A673 (cell line): Measurements from ENCODE around the gene SUMO1. TPM values are rescaled to one million over a fixed set of nuclear protein-coding genes. Genes with fewer than 3 reads are reported as not detected.

Source experiments
- BruUV-seq: library from RNA; stranded (reverse); fragments of 400-500 nt; replicated peaks from 2 replicates; lab custom pipeline; 2021; lab: Mats Ljungman, UMichigan
- CTCF ChIA-PET: fragments of 300-600 bp; sonication (Branson Sonifier 250); formaldehyde crosslinking; loops from one replicate; lab custom pipeline; 2022; ENCODE audit warnings: antibody characterized with exemption; lab: Charles Lee
- POLR2A ChIA-PET: fragments of 300-600 bp; sonication (Branson Sonifier 250); formaldehyde crosslinking; loops from one replicate; lab custom pipeline; 2022; ENCODE audit warnings: antibody characterized with exemption; ENCODE audit not compliant: low non-redundant PET; lab: Charles Lee
- DNase-seq: peaks from one replicate; pipeline ENCODE4 v3.0.0-alpha.2; 2015; ENCODE audit warnings: low spot score
- H3K27ac ChIP-seq: fragments of 200-600 bp; sonication (generic); 2 replicates; pipeline ENCODE4 v1.5.1; 2016; ENCODE audit warnings: mixed run types, low read depth, mild to moderate bottlenecking, mixed read lengths, antibody characterized with exemption, low read length; ENCODE audit not compliant: poor library complexity, severe bottlenecking
- H3K27me3 ChIP-seq: fragments of 200-600 bp; sonication (generic); replicated peaks from 2 replicates; pipeline ENCODE4 v1.6.1; 2017; ENCODE audit warnings: mixed run types, low read depth, mild to moderate bottlenecking, mixed read lengths, antibody characterized with exemption, low read length; ENCODE audit not compliant: insufficient read depth, poor library complexity
- H3K36me3 ChIP-seq: fragments of 200-600 bp; sonication (generic); 2 replicates; pipeline ENCODE4 v1.6.1; 2016; ENCODE audit warnings: mixed run types, mild to moderate bottlenecking, mixed read lengths, antibody characterized with exemption, low read length; ENCODE audit not compliant: insufficient read depth, poor library complexity, severe bottlenecking
- H3K4me1 ChIP-seq: fragments of 200-600 bp; sonication (generic); 2 replicates; pipeline ENCODE4 v1.6.1; 2017; ENCODE audit warnings: mixed run types, mild to moderate bottlenecking, mixed read lengths, antibody characterized with exemption, low read length; ENCODE audit not compliant: insufficient read depth, poor library complexity, severe bottlenecking
- H3K4me3 ChIP-seq: fragments of 200-600 bp; sonication (generic); 2 replicates; pipeline ENCODE4 v1.5.1; 2016; ENCODE audit warnings: low read depth, mixed run types, mild to moderate bottlenecking, mixed read lengths, low read length; ENCODE audit not compliant: poor library complexity, severe bottlenecking
- H3K9me3 ChIP-seq: fragments of 200-600 bp; sonication (generic); 2 replicates; pipeline ENCODE4 v1.6.1; 2016; ENCODE audit warnings: mixed run types, low read depth, mild to moderate bottlenecking, mixed read lengths, antibody characterized with exemption, low read length; ENCODE audit not compliant: poor library complexity, severe bottlenecking
- EZH2 ChIP-seq: fragments of 200-600 bp; sonication (generic); IDR thresholded peaks from 2 replicates; pipeline ENCODE4 v1.6.1; 2017; ENCODE audit warnings: borderline replicate concordance, low read depth, mild to moderate bottlenecking, mixed read lengths, antibody characterized with exemption, low read length; ENCODE audit not compliant: poor library complexity, severe bottlenecking
- intact Hi-C: fragments of 100-400 bp; cut with micrococcal nuclease; formaldehyde crosslinking; loops from one replicate; pipeline ENCODE4 v1.10.0; 2022; ENCODE audit not compliant: unreplicated experiment
- total RNA-seq: library from RNA; stranded (reverse); gene quantifications from 2 replicates; pipeline ENCODE4 v1.2.3, GENCODE V29; 2021
- TF ChIP-seq, protein P1 (sequence below): fragments of 300-800, 200-600 bp; sonication (generic); conservative IDR thresholded peaks from 2 replicates; pipeline ENCODE4 v1.5.1; 2017; ENCODE audit warnings: low read depth, mild to moderate bottlenecking, antibody characterized with exemption, low read length, moderate library complexity, mixed read lengths

Gene SUMO1
- total RNA-seq, 1 experiment from 2014 or later, result 166 TPM

DNA sequence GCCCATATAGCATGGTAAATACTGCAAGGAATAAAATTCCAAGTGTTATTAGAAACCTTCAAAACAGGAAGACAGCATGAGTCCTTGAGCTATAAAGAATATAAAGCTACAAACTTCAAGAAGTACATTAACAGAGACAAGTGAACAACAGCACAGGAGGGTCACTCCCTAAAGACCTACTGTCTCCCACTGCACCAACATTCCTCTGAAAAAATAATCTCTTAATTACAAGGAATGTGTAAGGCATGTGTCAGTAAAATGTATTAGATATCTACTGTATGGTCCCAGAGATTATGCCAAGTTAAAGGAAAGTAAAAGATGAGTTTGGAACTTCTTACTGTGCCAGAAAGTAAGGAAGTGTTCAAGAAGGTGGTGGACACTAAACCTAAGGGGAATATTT, 29.9 kb downstream of the SUMO1 start:
- Histone ChIP-seq H3K27ac (no peak overlapping the region), H3K4me1 (peaks cover 3% of the 10 kb centered on the region), H3K27me3 (no peaks in the 10 kb centered on the region), H3K36me3 (peaks cover 30% of the 10 kb centered on the region), H3K4me3 (no peak overlapping the region), H3K9me3 (no peaks in the 10 kb centered on the region)
- no TSS peak for BruUV-seq
- intact Hi-C loops, result no loop called here
- TF ChIP-seq EZH2, result no peak
- TF ChIP-seq, protein P1, sequence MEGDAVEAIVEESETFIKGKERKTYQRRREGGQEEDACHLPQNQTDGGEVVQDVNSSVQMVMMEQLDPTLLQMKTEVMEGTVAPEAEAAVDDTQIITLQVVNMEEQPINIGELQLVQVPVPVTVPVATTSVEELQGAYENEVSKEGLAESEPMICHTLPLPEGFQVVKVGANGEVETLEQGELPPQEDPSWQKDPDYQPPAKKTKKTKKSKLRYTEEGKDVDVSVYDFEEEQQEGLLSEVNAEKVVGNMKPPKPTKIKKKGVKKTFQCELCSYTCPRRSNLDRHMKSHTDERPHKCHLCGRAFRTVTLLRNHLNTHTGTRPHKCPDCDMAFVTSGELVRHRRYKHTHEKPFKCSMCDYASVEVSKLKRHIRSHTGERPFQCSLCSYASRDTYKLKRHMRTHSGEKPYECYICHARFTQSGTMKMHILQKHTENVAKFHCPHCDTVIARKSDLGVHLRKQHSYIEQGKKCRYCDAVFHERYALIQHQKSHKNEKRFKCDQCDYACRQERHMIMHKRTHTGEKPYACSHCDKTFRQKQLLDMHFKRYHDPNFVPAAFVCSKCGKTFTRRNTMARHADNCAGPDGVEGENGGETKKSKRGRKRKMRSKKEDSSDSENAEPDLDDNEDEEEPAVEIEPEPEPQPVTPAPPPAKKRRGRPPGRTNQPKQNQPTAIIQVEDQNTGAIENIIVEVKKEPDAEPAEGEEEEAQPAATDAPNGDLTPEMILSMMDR, result no peak
- peak; percentile 60 for DNase-seq
- ChIA-PET POLR2A (no interaction called here), CTCF (interaction anchor here (0.5 kb wide), 1 partner anchor 158 kb away, joined by 5 read pairs; no protein-coding TSS in a partner anchor)

DNA sequence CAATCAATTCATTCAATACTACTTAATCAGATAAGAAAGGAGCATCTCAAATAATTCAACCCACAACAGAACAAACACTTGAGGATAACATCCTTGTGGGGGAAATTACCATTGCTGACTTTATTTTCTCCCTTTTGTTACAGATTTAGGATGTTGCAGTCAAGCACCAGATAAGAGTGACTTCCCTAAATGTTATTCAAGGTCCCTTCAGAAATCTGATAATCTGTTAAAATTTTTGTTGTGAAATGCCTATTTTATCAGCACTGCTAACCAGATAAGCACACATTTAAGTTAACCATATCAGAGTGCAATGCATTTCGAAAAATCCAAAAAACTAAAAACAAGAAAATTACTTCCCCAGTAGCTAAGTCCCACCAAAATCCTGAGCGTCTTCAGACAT, 33.5 kb downstream of the SUMO1 start:
- Histone ChIP-seq H3K9me3 (no peaks in the 10 kb centered on the region), H3K4me3 (no peak overlapping the region), H3K27ac (no peak overlapping the region), H3K27me3 (no peaks in the 10 kb centered on the region), H3K36me3 (peaks cover 12% of the 10 kb centered on the region), H3K4me1 (peaks cover 3% of the 10 kb centered on the region)
- ChIA-PET CTCF (no interaction called here), POLR2A (no interaction called here)
- DNase-seq, result no peak
- intact Hi-C loops, result no loop called here
- TF ChIP-seq, protein P1, result no peak
- no peak for TF ChIP-seq EZH2
- BruUV-seq, result no TSS peak

DNA sequence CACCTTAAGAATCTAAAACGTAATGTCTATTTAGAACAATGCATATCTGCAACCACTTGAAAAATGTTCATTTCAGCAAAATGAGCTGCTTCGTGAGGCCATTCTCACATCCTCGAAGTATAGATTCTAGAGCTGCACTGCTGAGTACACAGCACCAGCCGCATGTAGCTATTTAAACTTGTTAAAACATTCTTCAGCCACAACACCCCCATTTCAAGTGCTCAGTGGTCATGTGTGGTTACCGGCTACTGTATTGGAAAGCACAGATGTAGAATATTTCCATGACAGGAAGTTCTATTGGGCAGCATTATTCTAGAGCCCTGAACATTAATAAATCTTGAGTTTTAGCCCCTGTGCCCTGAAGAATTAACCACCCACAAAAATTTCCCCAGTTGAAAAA, 35.0 kb downstream of the SUMO1 start:
- ChIA-PET POLR2A (no interaction called here), CTCF (no interaction called here)
- H3K9me3 ChIP-seq, result no peaks in the 10 kb centered on the region
- no peaks in the 10 kb centered on the region for H3K27me3 ChIP-seq
- no peak for DNase-seq
- no peak for TF ChIP-seq EZH2
- TF ChIP-seq, protein P1, result no peak
- H3K4me3 ChIP-seq, result no peak overlapping the region
- peaks cover 12% of the 10 kb centered on the region for H3K36me3 ChIP-seq
- no TSS peak for BruUV-seq
- intact Hi-C loops, result no loop called here
- no peak overlapping the region for H3K27ac ChIP-seq
- H3K4me1 ChIP-seq, result no peaks in the 10 kb centered on the region
